SJSA1 (cell line): Measurements from ENCODE around the gene WDR1. TPM values are rescaled to one million over a fixed set of nuclear protein-coding genes. Genes with fewer than 3 reads are reported as not detected.

Source experiments
- DNase-seq, 2 experiments: peaks; one replicate each; pipeline ENCODE4 v3.0.0-alpha.2; 2015 to 2020; ENCODE audit warnings: low spot score in 2 of 2, low read depth in 1 of 2
- H3K27ac ChIP-seq: fragments of 250-450 bp; sonication (Bioruptor Pico); 2 replicates; pipeline ENCODE4 v1.5.1; 2020; ENCODE audit warnings: mild to moderate bottlenecking, moderate library complexity
- H3K27me3 ChIP-seq: fragments of 250-450 bp; sonication (Bioruptor Pico); replicated peaks from 2 replicates; pipeline ENCODE4 v1.5.1; 2020; ENCODE audit warnings: mild to moderate bottlenecking, moderate library complexity
- H3K36me3 ChIP-seq: fragments of 250-450 bp; sonication (Bioruptor Pico); 2 replicates; pipeline ENCODE4 v1.5.1; 2020; ENCODE audit warnings: mild to moderate bottlenecking
- H3K4me1 ChIP-seq: fragments of 250-450 bp; sonication (Bioruptor Pico); replicated peaks from 2 replicates; pipeline ENCODE4 v1.6.1; 2021; ENCODE audit warnings: mild to moderate bottlenecking
- H3K4me3 ChIP-seq: fragments of 250-450 bp; sonication (Bioruptor Pico); 2 replicates; pipeline ENCODE4 v1.5.1; 2020; ENCODE audit warnings: mild to moderate bottlenecking
- H3K9me3 ChIP-seq: fragments of 250-450 bp; sonication (Bioruptor Pico); replicated peaks from 2 replicates; pipeline ENCODE4 v1.5.1; 2020; ENCODE audit warnings: mild to moderate bottlenecking
- total RNA-seq: library from RNA; depleted of rRNA; stranded (reverse); fragments of >200 nt; shearing (Covaris generic); gene quantifications from 2 replicates; pipeline ENCODE4 v1.2.3, GENCODE V29; 2014

The WDR1 gene
- total RNA-seq, 1 experiment from 2014 or later = 301 TPM

GRCh38 chr4:10114607-10115006 is 2.0 kb downstream of the WDR1 start:
- H3K4me3 ChIP-seq = peak overlapping the region; percentile 74
- no peak overlapping the region for H3K27ac ChIP-seq
- H3K4me1 ChIP-seq = peaks cover 28% of the 10 kb centered on the region
- no peaks in the 10 kb centered on the region for H3K9me3 ChIP-seq
- DNase-seq = no peak
- no peaks in the 10 kb centered on the region for H3K27me3 ChIP-seq
- peaks cover 60% of the 10 kb centered on the region for H3K36me3 ChIP-seq

GRCh38 chr4:10114147-10114546 is 2.5 kb downstream of the WDR1 start:
- H3K27ac ChIP-seq = no peak overlapping the region

GRCh38 chr4:10113362-10114047 is 3.1 kb downstream of the WDR1 start:
- Histone ChIP-seq H3K36me3 (peaks cover 71% of the 10 kb centered on the region), H3K4me1 (peaks cover 36% of the 10 kb centered on the region), H3K27me3 (no peaks in the 10 kb centered on the region), H3K9me3 (no peaks in the 10 kb centered on the region), H3K27ac (no peak overlapping the region), H3K4me3 (no peak overlapping the region)
- no peak for DNase-seq

More at GRCh38 chr4:10114147-10114546, 2.5 kb downstream of the WDR1 start:
- Histone ChIP-seq H3K27me3 (no peaks in the 10 kb centered on the region), H3K9me3 (no peaks in the 10 kb centered on the region), H3K36me3 (peaks cover 65% of the 10 kb centered on the region), H3K4me1 (peaks cover 33% of the 10 kb centered on the region), H3K4me3 (no peak overlapping the region)
- no peak for DNase-seq

GRCh38 chr4:10112658-10113284 is 3.8 kb downstream of the WDR1 start:
- Histone ChIP-seq H3K4me1 (peaks cover 42% of the 10 kb centered on the region), H3K36me3 (peaks cover 78% of the 10 kb centered on the region), H3K27ac (no peak overlapping the region), H3K4me3 (no peak overlapping the region), H3K9me3 (no peaks in the 10 kb centered on the region), H3K27me3 (no peaks in the 10 kb centered on the region)
- no peak for DNase-seq

- Histone ChIP-seq H3K4me3 (no peak overlapping the region), H3K4me1 (peaks cover 50% of the 10 kb centered on the region), H3K36me3 (peaks cover 83% of the 10 kb centered on the region), H3K27me3 (no peaks in the 10 kb centered on the region), H3K9me3 (no peaks in the 10 kb centered on the region), H3K27ac (no peak overlapping the region)
- no peak for DNase-seq
These were observed 5.4 kb downstream of the WDR1 start for GRCh38 chr4:10111067-10111801.

GRCh38 chr4:10109995-10110670 is 6.5 kb downstream of the WDR1 start:
- H3K4me1 ChIP-seq = peaks cover 55% of the 10 kb centered on the region
- H3K27ac ChIP-seq = no peak overlapping the region
- H3K4me3 ChIP-seq = no peak overlapping the region
- DNase-seq = no peak
- H3K27me3 ChIP-seq = no peaks in the 10 kb centered on the region
- peaks cover 76% of the 10 kb centered on the region for H3K36me3 ChIP-seq
- H3K9me3 ChIP-seq = no peaks in the 10 kb centered on the region

- H3K27me3 ChIP-seq = no peaks in the 10 kb centered on the region
- H3K9me3 ChIP-seq = no peaks in the 10 kb centered on the region
- no peak for DNase-seq
- H3K4me3 ChIP-seq = no peak overlapping the region
- peaks cover 71% of the 10 kb centered on the region for H3K36me3 ChIP-seq
- no peak overlapping the region for H3K27ac ChIP-seq
- peaks cover 45% of the 10 kb centered on the region for H3K4me1 ChIP-seq
These were observed 7.5 kb downstream of the WDR1 start for GRCh38 chr4:10108818-10109783.

GRCh38 chr4:10108391-10108790 is 8.2 kb downstream of the WDR1 start:
- Histone ChIP-seq H3K9me3 (no peaks in the 10 kb centered on the region), H3K36me3 (peaks cover 67% of the 10 kb centered on the region), H3K4me3 (no peak overlapping the region), H3K27ac (no peak overlapping the region), H3K4me1 (peaks cover 44% of the 10 kb centered on the region), H3K27me3 (no peaks in the 10 kb centered on the region)
- DNase-seq = no peak

GRCh38 chr4:10107111-10108091 is 9.2 kb downstream of the WDR1 start:
- Histone ChIP-seq H3K27ac (no peak overlapping the region), H3K27me3 (no peaks in the 10 kb centered on the region), H3K9me3 (no peaks in the 10 kb centered on the region), H3K4me1 (peaks cover 44% of the 10 kb centered on the region), H3K4me3 (no peak overlapping the region), H3K36me3 (peaks cover 63% of the 10 kb centered on the region)
- DNase-seq = no peak

GRCh38 chr4:10106421-10107039 is 10.1 kb downstream of the WDR1 start:
- Histone ChIP-seq H3K4me1 (peaks cover 44% of the 10 kb centered on the region), H3K4me3 (0 out of 2 replicates have a peak overlapping the region, but pooled peaks have one; percentile 6), H3K36me3 (peaks cover 66% of the 10 kb centered on the region), H3K27ac (no peak overlapping the region), H3K9me3 (no peaks in the 10 kb centered on the region), H3K27me3 (no peaks in the 10 kb centered on the region)
- peak; percentile 73 to 85 for DNase-seq

GRCh38 chr4:10105920-10106319 is 10.7 kb downstream of the WDR1 start:
- no peaks in the 10 kb centered on the region for H3K27me3 ChIP-seq
- peaks cover 64% of the 10 kb centered on the region for H3K36me3 ChIP-seq
- DNase-seq = no peak
- H3K4me3 ChIP-seq = no peak overlapping the region
- H3K9me3 ChIP-seq = no peaks in the 10 kb centered on the region
- H3K4me1 ChIP-seq = peaks cover 43% of the 10 kb centered on the region
- H3K27ac ChIP-seq = no peak overlapping the region

GRCh38 chr4:10105421-10105820 is 11.2 kb downstream of the WDR1 start:
- DNase-seq = no peak
- Histone ChIP-seq H3K4me3 (no peak overlapping the region), H3K4me1 (peaks cover 40% of the 10 kb centered on the region), H3K36me3 (peaks cover 64% of the 10 kb centered on the region), H3K27me3 (no peaks in the 10 kb centered on the region), H3K27ac (no peak overlapping the region), H3K9me3 (no peaks in the 10 kb centered on the region)
